ENCODE measurements around the gene PALM3. TPM values are rescaled to one million over a fixed set of nuclear protein-coding genes. Genes with fewer than 3 reads are reported as not detected.
A peak's percentile ranks its signal among the peaks of the same experiment; 100 is the strongest.
"Not testable (repeated sequence)": the region's sequence is repeated elsewhere in the genome, so short reads cannot be mapped to it uniquely, and the experiment has no call there.

The PALM3 gene
- total RNA-seq, 4 donors from 2014 or later, result 0.32 to 0.42 TPM; not detected in 2

GRCh38 chr19:14039181-14039580, 22.7 kb downstream of the PALM3 start:
- Histone ChIP-seq H3K27me3 (peaks cover 0 to 2% (median 0%) of the 10 kb centered on the region in 4 donors), H3K36me3 (no peaks in the 10 kb centered on the region), H3K4me3 (no peak overlapping the region), H3K27ac (replicated peaks in 1 of 4) (no peak overlapping the region), H3K4me1 (peaks cover 0 to 10% (median 8%) of the 10 kb centered on the region in 4 donors), H3K9me3 (no peaks in the 10 kb centered on the region)
- DNase-seq (ENCODE audit: extremely low spot score), result no peak
- intact Hi-C loops (cut with DNase I), result no loop called here
- TF ChIP-seq CTCF (IDR thresholded peaks at IDR 0.05) (no peak), EP300 (IDR thresholded peaks at IDR 0.05) (no peak), POLR2AphosphoS5 (IDR thresholded peaks at IDR 0.05) (no peak), POLR2A (IDR thresholded peaks at IDR 0.05; ENCODE audit: low read depth) (no peak)
- 81% methylated on average over 6 of the region's 7 CpGs for WGBS

DNA sequence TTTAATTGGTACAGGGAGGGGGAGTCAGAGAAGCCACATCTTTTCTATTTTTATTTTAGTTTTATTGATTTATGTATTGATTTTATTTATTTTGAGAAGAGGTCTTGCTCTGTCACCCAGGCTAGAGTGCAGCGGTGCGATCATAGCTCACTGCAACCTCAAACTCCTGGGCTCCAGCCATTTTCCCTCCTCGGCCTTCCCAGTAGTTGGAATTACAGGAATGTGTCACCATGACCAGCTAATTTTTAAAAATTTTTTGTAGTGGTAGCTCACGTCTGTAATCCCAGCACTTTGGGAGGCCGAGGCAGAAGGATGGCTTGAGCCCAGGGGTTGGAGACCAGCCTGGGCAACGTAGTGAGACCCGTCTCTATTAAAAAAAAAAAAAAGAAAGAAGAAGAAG, 26.2 kb downstream of the PALM3 start:
- Histone ChIP-seq H3K9me3 (no peaks in the 10 kb centered on the region), H3K4me1 (peaks cover 11 to 16% (median 14%) of the 10 kb centered on the region in 4 donors), H3K4me3 (no peak overlapping the region), H3K27ac (replicated peaks in 1 of 4) (no peak overlapping the region), H3K27me3 (peaks cover 0 to 33% (median 5%) of the 10 kb centered on the region in 4 donors), H3K36me3 (no peaks in the 10 kb centered on the region)
- intact Hi-C loops (cut with DNase I), result no loop called here
- no peak for TF ChIP-seq CTCF (IDR thresholded peaks at IDR 0.05)
- no peak for TF ChIP-seq POLR2A (IDR thresholded peaks at IDR 0.05; ENCODE audit: low read depth)
- no peak for TF ChIP-seq POLR2AphosphoS5 (IDR thresholded peaks at IDR 0.05)
- TF ChIP-seq EP300 (IDR thresholded peaks at IDR 0.05), result no peak
- no peak for DNase-seq (ENCODE audit: extremely low spot score)
- 79% methylated on average over 7 of the region's 7 CpGs for WGBS

DNA sequence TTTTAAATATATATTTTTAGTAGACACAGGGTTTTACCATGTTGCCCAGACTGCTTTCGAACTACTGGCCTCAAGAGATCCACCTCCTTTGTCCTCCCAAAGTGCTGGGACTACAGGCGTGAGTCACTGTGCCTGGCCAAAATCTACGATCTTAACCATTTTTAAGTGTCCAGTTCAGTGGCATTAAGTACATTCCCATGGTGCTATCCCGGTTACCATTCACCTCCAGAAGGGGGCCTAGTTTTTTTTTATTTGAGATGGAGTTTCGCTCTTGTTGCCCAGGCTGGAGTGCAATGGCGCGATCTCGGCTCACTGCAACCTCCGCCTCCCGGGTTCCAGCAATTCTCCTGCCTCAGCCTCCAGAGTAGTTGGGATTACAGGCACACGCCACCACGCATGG, 26.7 kb downstream of the PALM3 start:
- WGBS, result 91% methylated on average over 12 of the region's 12 CpGs
- H3K27me3 ChIP-seq, result peaks cover 0 to 38% (median 5%) of the 10 kb centered on the region in 4 donors
- H3K9me3 ChIP-seq; DNase-seq (ENCODE audit: extremely low spot score); H3K27ac ChIP-seq (replicated peaks in 1 of 4); H3K36me3 ChIP-seq; intact Hi-C loops (cut with DNase I); H3K4me3 ChIP-seq: not testable (repeated sequence)
- peaks cover 11 to 16% (median 14%) of the 10 kb centered on the region in 4 donors for H3K4me1 ChIP-seq

GRCh38 chr19:14033946-14034345, 27.9 kb downstream of the PALM3 start:
- intact Hi-C loops (cut with DNase I), result no loop called here
- 94% methylated on average over 2 of the region's 2 CpGs for WGBS
- no peak for TF ChIP-seq EP300 (IDR thresholded peaks at IDR 0.05)
- no peak for TF ChIP-seq POLR2AphosphoS5 (IDR thresholded peaks at IDR 0.05)
- TF ChIP-seq CTCF (IDR thresholded peaks at IDR 0.05), result no peak
- TF ChIP-seq POLR2A (IDR thresholded peaks at IDR 0.05; ENCODE audit: low read depth), result no peak
- no peak overlapping the region for H3K4me3 ChIP-seq
- peaks cover 0 to 38% (median 5%) of the 10 kb centered on the region in 4 donors for H3K27me3 ChIP-seq
- no peak for DNase-seq (ENCODE audit: extremely low spot score)
- no peak overlapping the region for H3K27ac ChIP-seq (replicated peaks in 1 of 4)
- peaks cover 11 to 16% (median 14%) of the 10 kb centered on the region in 4 donors for H3K4me1 ChIP-seq
- no peaks in the 10 kb centered on the region for H3K9me3 ChIP-seq
- H3K36me3 ChIP-seq, result no peaks in the 10 kb centered on the region

DNA sequence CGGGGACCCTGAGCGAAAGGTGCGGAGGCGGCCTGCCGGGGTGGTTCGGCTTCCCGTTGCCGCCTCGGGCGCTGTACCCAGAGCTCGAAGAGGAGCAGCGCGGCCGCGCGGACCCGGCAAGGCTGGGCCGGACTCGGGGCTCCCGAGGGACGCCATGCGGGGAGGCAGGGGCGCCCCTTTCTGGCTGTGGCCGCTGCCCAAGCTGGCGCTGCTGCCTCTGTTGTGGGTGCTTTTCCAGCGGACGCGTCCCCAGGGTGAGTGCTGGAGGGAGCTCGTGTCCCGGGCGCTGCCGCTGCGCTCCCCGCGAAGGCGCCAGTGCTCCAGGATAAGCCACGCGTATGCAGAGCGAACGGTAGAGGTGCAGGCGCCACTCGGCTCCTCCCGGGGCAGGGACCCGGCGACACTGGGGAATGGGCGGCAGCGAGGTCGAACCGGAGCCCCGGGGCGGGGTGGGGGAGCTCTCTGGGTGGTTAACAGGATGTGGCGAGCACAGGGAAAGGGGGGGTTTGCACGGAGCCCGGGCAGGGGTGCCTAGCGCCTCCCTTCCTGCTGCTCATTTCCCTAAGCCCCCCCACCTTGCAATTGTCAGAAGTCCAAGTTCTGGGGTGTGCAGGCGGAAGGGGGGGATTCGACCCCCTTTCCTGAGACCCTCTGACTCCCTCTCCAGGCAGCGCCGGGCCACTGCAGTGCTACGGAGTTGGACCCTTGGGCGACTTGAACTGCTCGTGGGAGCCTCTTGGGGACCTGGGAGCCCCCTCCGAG, 30.0 kb downstream of the PALM3 start, which contains the start of gene IL27RA:
Gene IL27RA (plus strand): TSS at position 44 of the 762 bp plus-strand sequence. CDS start 111 bp downstream, at position 155.
- intact Hi-C loops (cut with DNase I), result no loop called here
- H3K9me3 ChIP-seq, result no peaks in the 10 kb centered on the region
- peak within 1 kb of the TSS; percentile 54 to 73 (median 60) for H3K4me3 ChIP-seq
- peaks cover 0 to 45% (median 6%) of the 10 kb centered on the region in 4 donors for H3K27me3 ChIP-seq
- no peaks in the 10 kb centered on the region for H3K36me3 ChIP-seq
- DNase-seq (ENCODE audit: extremely low spot score), result no peak
- 2% methylated on average over 23 of the region's 63 CpGs for WGBS
- H3K27ac ChIP-seq (replicated peaks in 1 of 4), result peak within 1 kb of the TSS; percentile 59 to 74 (median 68)
- H3K4me1 ChIP-seq, result peaks cover 11 to 16% (median 14%) of the 10 kb centered on the region in 4 donors
- TF ChIP-seq CTCF (IDR thresholded peaks at IDR 0.05), result peak; percentile 40 to 55 (median 51)
- TF ChIP-seq POLR2A (IDR thresholded peaks at IDR 0.05; ENCODE audit: low read depth), result no peak
- no peak for TF ChIP-seq EP300 (IDR thresholded peaks at IDR 0.05)
- peak in 1 of 2 donors; percentile 15 for TF ChIP-seq POLR2AphosphoS5 (IDR thresholded peaks at IDR 0.05)
